Thoracic aorta (tissue), 2 donors: ENCODE data around the gene TSHZ3. TPM values are rescaled to one million over a fixed set of nuclear protein-coding genes. Genes with fewer than 3 reads are reported as not detected.

Source experiments
- ATAC-seq: fragments of 150-250 bp; one replicate; pipeline ENCODE4 v1.8.0; 2017; ENCODE audit warnings: low read depth; ENCODE audit not compliant: insufficient number of reproducible peaks, low FRiP score
- DNase-seq: peaks from one replicate; pipeline ENCODE4 v3.0.0-alpha.2; 2020; ENCODE audit warnings: low spot score
- H3K27ac ChIP-seq, 2 donors: fragments of 200-600 bp; sonication (generic); 1 replicate in 1 of 2; 2 replicates in 1 of 2; pipeline ENCODE4 v1.5.1; 2016; ENCODE audit warnings: mild to moderate bottlenecking in 2 of 2, moderate library complexity in 2 of 2
- H3K27me3 ChIP-seq: fragments of 200-600 bp; sonication (generic); replicated peaks from 2 replicates; pipeline ENCODE4 v1.6.0; 2016; ENCODE audit warnings: mild to moderate bottlenecking; ENCODE audit not compliant: insufficient read depth
- H3K36me3 ChIP-seq: fragments of 200-600 bp; sonication (generic); one replicate; pipeline ENCODE4 v1.5.1; 2016
- H3K4me1 ChIP-seq, 2 donors: fragments of 200-600 bp; sonication (generic); 1 replicate in 1 of 2; 2 replicates in 1 of 2; pipeline versions ENCODE4 v1.5.1 to v1.6.0; 2016; ENCODE audit warnings: low read depth in 2 of 2, mild to moderate bottlenecking in 1 of 2; ENCODE audit not compliant: control insufficient read depth in 1 of 2
- H3K4me3 ChIP-seq: fragments of 200-600 bp; sonication (generic); 2 replicates; pipeline ENCODE4 v1.5.1; 2016; ENCODE audit warnings: mild to moderate bottlenecking
- H3K9me3 ChIP-seq: fragments of 200-600 bp; sonication (generic); 2 replicates; pipeline ENCODE4 v1.5.1; 2016
- CTCF ChIP-seq: fragments of 200-600 bp; sonication (generic); IDR thresholded peaks from one replicate; pipeline ENCODE4 v1.5.1; 2019; ENCODE audit warnings: antibody characterized with exemption
- total RNA-seq, 2 donors: library from RNA; depleted of rRNA; stranded (reverse); fragments of >200 nt; gene quantifications; one replicate each; pipeline versions ENCODE4 v1.1.0 to v1.2.3, GENCODE V29; 2016

Gene TSHZ3
- total RNA-seq, 2 donors from 2014 or later: 9.3 to 10.2 TPM

DNA sequence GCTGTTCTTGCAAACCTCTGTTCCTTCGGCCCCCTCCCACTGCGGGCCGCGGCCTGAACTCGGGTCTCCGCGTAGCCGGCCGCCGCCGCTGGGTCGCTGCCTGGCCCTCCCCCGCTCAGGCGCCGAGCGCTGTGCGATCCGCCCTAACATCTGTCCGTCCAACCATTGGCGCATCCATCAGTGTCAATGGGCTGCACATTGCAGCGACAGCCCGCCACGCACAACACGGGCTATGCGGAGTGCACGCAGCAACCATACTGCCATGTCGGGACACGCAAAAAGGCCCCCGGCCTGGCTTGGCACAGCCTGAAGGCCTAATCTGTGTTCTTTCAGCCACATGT is 2.6 kb upstream of the TSHZ3 start:
- ATAC-seq (no peak), DNase-seq (no peak)
- Histone ChIP-seq H3K27me3 (peaks cover 20% of the 10 kb centered on the region), H3K4me1 (peaks cover 9 to 58% of the 10 kb centered on the region in 2 donors), H3K36me3 (no peaks in the 10 kb centered on the region), H3K9me3 (no peaks in the 10 kb centered on the region), H3K27ac (no peak overlapping the region), H3K4me3 (peak overlapping the region; percentile 99)
- no peak for TF ChIP-seq CTCF

DNA sequence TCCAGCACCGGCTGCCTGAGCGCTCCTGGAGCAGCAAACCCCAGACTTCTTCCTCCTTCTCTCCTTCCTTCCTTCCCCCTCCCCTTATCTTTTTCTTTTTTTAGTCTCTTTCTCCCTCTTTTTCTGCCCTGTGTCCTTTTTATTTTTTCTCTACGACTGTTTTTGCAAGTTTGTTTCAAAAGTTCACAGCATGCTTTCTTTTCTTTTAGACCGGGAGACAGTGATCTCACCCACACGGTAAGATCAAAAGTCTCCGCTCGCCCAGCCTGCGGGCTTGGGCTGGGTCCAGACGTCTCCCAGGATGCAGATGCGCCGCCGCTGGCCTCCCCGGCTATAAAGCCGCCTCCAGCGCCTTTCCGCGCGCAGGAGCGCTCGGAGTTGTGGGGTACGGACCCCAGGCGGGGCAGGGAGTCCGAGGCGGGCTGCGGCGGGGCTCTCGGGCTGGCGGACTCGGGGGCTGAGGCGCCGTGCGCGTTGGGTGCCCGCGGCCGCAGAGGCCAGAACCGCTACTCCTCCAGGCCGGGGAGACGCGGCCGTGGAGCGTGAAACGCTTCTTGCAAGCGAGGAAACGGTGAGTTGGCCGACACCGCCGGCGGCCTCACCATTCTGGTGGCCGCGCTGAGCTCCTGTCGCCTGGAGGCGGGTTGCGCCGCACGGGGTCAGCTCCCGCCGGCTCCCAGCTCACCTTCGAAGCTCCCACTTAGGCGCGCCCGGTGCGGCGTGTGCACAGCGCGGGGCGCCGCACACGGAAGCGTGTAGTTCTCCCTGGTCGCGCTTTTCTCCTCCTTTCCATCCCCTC is 2.0 kb upstream of the TSHZ3 start:
- ATAC-seq (no peak), DNase-seq (no peak)
- H3K27me3 ChIP-seq: peaks cover 14% of the 10 kb centered on the region
- H3K27ac ChIP-seq: peak overlapping the region; percentile 43 to 54
- no peaks in the 10 kb centered on the region for H3K9me3 ChIP-seq
- H3K4me1 ChIP-seq: peaks cover 9 to 55% of the 10 kb centered on the region in 2 donors
- no peak for TF ChIP-seq CTCF
- no peaks in the 10 kb centered on the region for H3K36me3 ChIP-seq
- H3K4me3 ChIP-seq: peak overlapping the region; percentile 99

DNA sequence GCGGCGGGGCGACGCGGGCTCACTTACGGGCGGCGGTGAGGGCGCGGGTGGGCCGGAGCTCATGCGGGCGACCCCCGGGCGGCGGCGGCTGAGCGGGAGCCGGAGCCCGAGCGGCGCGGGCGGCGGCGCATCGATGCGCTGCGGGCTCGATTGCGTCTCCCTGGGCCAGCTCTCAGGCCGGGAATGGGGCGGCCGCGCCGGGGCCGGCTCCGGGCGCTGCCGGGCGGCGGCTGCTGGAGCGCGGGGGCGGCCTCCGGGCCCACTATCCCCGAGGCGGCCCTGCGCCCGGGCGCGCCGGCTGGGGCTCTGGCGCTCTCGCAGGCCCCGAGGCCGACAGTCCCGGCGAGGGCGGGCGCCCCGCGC is 1.4 kb upstream of the TSHZ3 start:
- Histone ChIP-seq H3K27ac (peak overlapping the region; percentile 87), H3K36me3 (no peaks in the 10 kb centered on the region), H3K4me1 (peaks cover 9 to 50% of the 10 kb centered on the region in 2 donors), H3K9me3 (no peaks in the 10 kb centered on the region), H3K4me3 (peak overlapping the region; percentile 99), H3K27me3 (peaks cover 8% of the 10 kb centered on the region)
- DNase-seq: no peak
- TF ChIP-seq CTCF: no peak
- ATAC-seq: peak; percentile 31

DNA sequence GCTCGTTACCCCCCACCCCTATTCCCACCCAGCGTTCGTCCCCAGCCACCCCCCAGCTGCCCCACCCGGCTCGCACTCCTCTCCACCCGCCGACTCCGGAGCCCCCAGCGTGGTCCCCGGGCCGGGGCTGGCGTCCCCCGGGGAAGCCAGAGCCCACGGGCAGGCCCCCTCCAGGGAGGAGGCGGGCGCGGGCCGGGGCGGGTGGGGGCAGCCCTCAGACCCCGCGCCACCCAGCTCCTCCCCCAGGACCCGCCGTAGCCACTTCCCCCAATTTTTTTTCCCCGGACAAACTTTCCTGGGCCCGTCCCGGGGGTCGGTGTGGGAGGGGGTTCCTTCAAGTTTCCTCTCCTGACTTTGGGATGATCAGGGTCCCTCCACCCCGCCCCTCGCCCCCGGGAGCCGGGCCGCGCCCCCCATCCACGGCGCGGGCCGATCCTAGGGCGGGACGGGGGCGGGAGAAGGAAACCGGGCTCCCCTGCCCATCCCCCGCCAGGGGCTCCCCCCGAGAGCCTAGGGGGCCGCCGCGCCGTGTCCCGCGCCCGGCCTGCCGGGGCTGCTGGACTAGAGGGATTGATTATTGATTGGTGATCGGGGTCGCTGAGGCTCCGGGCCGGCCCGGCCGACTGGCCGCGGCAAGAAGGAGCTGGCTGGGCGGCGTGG is 927 bp upstream of the TSHZ3 start:
- ATAC-seq (no peak), DNase-seq (no peak)
- H3K4me1 ChIP-seq: peaks cover 9 to 47% of the 10 kb centered on the region in 2 donors
- H3K27me3 ChIP-seq: peaks cover 3% of the 10 kb centered on the region
- peak overlapping the region; percentile 99 for H3K4me3 ChIP-seq
- no peaks in the 10 kb centered on the region for H3K36me3 ChIP-seq
- peak overlapping the region; percentile 87 for H3K27ac ChIP-seq
- no peaks in the 10 kb centered on the region for H3K9me3 ChIP-seq
- no peak for TF ChIP-seq CTCF

DNA sequence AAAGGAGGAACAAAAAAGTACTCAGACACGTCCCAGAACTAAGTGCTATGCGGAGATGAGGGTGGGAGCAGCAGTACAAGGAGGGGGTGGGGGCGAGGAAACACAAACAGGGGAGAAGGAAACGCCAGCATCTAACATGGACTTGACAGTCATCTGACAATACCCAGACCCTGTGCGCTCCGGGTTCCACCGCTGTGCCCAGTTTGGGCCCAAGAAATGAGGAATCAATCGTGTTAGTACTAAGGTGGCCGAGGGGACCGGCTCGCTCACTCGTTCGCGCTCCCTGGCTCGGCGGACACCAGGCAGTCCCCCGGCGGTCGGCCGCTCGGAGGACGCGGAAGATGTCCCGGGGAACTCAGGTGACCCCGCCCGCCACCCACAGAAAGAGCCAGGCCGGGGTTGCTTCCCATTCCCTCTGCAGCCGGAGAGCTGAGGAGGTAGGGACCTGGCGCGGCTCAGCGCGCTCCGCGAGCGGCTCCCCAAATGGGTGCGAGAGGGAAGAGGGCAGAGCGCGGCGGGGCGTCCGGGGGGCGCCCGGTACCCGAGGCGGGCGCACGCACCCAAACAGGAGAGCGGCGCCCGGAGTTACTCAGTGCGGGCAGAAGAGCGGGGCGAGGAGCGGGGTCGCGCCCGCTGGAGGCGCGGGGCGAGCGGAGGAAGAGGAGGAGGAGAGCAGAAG is 616 bp downstream of the TSHZ3 start:
- no peaks in the 10 kb centered on the region for H3K36me3 ChIP-seq
- H3K27ac ChIP-seq: peak overlapping the region; percentile 76 to 87
- no peak for DNase-seq
- no peaks in the 10 kb centered on the region for H3K9me3 ChIP-seq
- H3K4me3 ChIP-seq: peak overlapping the region; percentile 99
- peaks cover 9 to 39% of the 10 kb centered on the region in 2 donors for H3K4me1 ChIP-seq
- TF ChIP-seq CTCF: no peak
- no peaks in the 10 kb centered on the region for H3K27me3 ChIP-seq
- no peak for ATAC-seq
